ENCODE measurements around the gene NDP. TPM values are rescaled to one million over a fixed set of nuclear protein-coding genes. Genes with fewer than 3 reads are reported as not detected.

The NDP gene
- not detected for total RNA-seq

GRCh38 chrX:43973249-43974099, at the start of gene NDP:
NDP (minus strand) TSS chrX:43973390; CDS start chrX:43958645, 14,745 bp downstream.
- ATAC-seq = no peak

GRCh38 chrX:44022964-44023363, 49.8 kb upstream of the NDP start:
- no peak for ATAC-seq

- ATAC-seq = no peak
Measured at GRCh38 chrX:44020693-44021092, 47.5 kb upstream of the NDP start.

GRCh38 chrX:44019911-44020310, 46.7 kb upstream of the NDP start:
- ATAC-seq = no peak

GRCh38 chrX:44017676-44018075, 44.5 kb upstream of the NDP start:
- ATAC-seq = no peak

GRCh38 chrX:44016906-44017305, 43.7 kb upstream of the NDP start:
- ATAC-seq = no peak

- ATAC-seq = peak; percentile 87
Measured at GRCh38 chrX:44012484-44013096, 39.4 kb upstream of the NDP start.

GRCh38 chrX:44011506-44011905, 38.3 kb upstream of the NDP start:
- no peak for ATAC-seq

GRCh38 chrX:44010626-44011025, 37.4 kb upstream of the NDP start:
- no peak for ATAC-seq

GRCh38 chrX:44006081-44006480, 32.9 kb upstream of the NDP start:
- no peak for ATAC-seq

GRCh38 chrX:44003975-44004374, 30.8 kb upstream of the NDP start:
- ATAC-seq = no peak

- no peak for ATAC-seq
Measured at GRCh38 chrX:44002567-44002966, 29.4 kb upstream of the NDP start.

GRCh38 chrX:43998374-43998773, 25.2 kb upstream of the NDP start:
- no peak for ATAC-seq

- ATAC-seq = no peak
Measured at GRCh38 chrX:43996491-43996890, 23.3 kb upstream of the NDP start.

GRCh38 chrX:43986083-43986482, 12.9 kb upstream of the NDP start:
- no peak for ATAC-seq

- no peak for ATAC-seq
Measured at GRCh38 chrX:43985511-43985910, 12.3 kb upstream of the NDP start.

- ATAC-seq = no peak
Measured at GRCh38 chrX:43978226-43978625, 5.0 kb upstream of the NDP start.

GRCh38 chrX:43976205-43976604, 3.0 kb upstream of the NDP start:
- ATAC-seq = no peak

GRCh38 chrX:43975796-43976195, 2.6 kb upstream of the NDP start:
- no peak for ATAC-seq

GRCh38 chrX:43974741-43975465, 1.7 kb upstream of the NDP start:
- ATAC-seq = no peak

GRCh38 chrX:43974100-43974475, 898 bp upstream of the NDP start:
- ATAC-seq = no peak

GRCh38 chrX:43971966-43972961, 926 bp downstream of the NDP start:
- no peak for ATAC-seq
